ENCODE results near the gene LRRC7. TPM values are rescaled to one million over a fixed set of nuclear protein-coding genes. Genes with fewer than 3 reads are reported as not detected.
A peak's percentile ranks its signal among the peaks of the same experiment; 100 is the strongest.

The LRRC7 gene
- 0.05 TPM in 1 of 2 replicates, not detected in the other for total RNA-seq

- no peak for DNase-seq (ENCODE audit: low read depth)
These were observed at the start of gene LRRC7 for GRCh38 chr1:69567652-69568420. Gene LRRC7, plus strand, starts transcription at chr1:69567922. Its CDS starts 718 bp downstream, at chr1:69568640.

- no peak for DNase-seq (ENCODE audit: low read depth)
These were observed 48.7 kb upstream of the LRRC7 start for GRCh38 chr1:69519006-69519405.

- DNase-seq (ENCODE audit: low read depth) = no peak
These were observed 47.4 kb upstream of the LRRC7 start for GRCh38 chr1:69520326-69520725.

GRCh38 chr1:69523032-69523431 lies 44.7 kb upstream of the LRRC7 start:
- DNase-seq (ENCODE audit: low read depth) = peak; percentile 59

DNA sequence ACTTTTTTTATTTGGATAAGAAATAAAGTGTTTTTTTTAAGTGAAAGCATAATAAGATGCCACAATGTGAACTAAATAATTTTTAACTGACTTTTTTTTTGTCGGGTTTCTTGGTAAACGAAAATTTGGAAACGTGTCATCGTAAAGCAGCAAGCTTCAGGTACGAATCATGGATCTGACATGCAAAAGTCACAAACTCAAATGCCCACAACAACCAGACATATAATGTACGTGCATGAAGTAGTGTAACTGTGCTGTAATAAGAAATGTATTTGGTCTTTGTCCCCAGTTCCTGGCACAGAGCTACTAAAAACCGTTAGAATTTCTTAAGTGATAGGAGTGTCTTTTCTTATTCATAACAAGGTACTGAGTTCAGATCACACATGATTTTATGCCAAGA lies 44.3 kb upstream of the LRRC7 start:
- DNase-seq (ENCODE audit: low read depth) = no peak

- DNase-seq (ENCODE audit: low read depth) = peak; percentile 22
These were observed 43.7 kb upstream of the LRRC7 start for GRCh38 chr1:69524015-69524414.

- no peak for DNase-seq (ENCODE audit: low read depth)
These were observed 40.4 kb upstream of the LRRC7 start for GRCh38 chr1:69527273-69527672.

DNA sequence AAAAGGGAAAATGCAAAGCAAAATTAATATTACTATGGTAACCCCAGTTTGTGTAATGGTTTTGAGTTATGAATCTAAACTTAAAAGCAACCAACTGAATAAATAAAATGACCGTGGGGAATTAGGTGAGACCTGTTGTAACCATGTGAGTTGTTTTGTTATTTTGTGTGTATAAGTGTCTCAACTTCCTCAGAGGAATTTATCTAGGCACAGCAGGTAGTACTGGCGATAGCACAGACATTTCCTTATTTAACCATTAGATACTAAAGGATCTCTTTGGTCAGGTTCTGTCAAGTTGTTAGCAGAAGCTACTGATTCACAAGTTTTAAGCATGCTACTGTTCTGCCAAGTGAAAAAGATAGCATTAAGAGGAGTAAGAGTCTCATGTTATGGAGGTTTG lies 39.3 kb upstream of the LRRC7 start:
- no peak for DNase-seq (ENCODE audit: low read depth)

GRCh38 chr1:69533343-69533742 lies 34.4 kb upstream of the LRRC7 start:
- DNase-seq (ENCODE audit: low read depth) = peak; percentile 31

DNA sequence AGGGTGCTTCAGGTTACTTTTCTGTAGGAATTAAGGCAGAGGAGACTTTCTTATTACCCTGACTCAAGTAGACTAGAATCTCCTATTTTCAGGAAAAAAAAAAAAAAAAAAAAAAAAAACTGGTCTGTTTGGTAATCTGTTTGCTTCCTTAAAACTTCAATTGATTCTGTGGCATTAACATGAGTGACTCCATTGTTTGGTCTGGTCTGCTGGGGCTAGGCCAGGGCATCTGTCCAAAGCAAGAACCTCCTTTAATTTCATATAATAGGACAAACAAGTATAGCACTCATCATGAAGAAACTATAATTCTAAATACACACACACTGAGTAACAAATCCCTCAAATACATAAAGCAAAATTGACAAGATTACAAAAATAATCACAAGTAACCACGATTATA lies 32.9 kb upstream of the LRRC7 start:
- DNase-seq (ENCODE audit: low read depth) = no peak

- DNase-seq (ENCODE audit: low read depth) = no peak
These were observed 32.2 kb upstream of the LRRC7 start for GRCh38 chr1:69535490-69535889.

- DNase-seq (ENCODE audit: low read depth) = no peak
These were observed 27.7 kb upstream of the LRRC7 start for GRCh38 chr1:69540052-69540451.

- DNase-seq (ENCODE audit: low read depth) = no peak
These were observed 16.0 kb upstream of the LRRC7 start for GRCh38 chr1:69551476-69552324.

- no peak for DNase-seq (ENCODE audit: low read depth)
These were observed 14.0 kb upstream of the LRRC7 start for GRCh38 chr1:69553726-69554125.

- DNase-seq (ENCODE audit: low read depth) = no peak
These were observed 876 bp downstream of the LRRC7 start for GRCh38 chr1:69568421-69569174.

GRCh38 chr1:69569175-69569541 lies 1.4 kb downstream of the LRRC7 start:
- no peak for DNase-seq (ENCODE audit: low read depth)

DNA sequence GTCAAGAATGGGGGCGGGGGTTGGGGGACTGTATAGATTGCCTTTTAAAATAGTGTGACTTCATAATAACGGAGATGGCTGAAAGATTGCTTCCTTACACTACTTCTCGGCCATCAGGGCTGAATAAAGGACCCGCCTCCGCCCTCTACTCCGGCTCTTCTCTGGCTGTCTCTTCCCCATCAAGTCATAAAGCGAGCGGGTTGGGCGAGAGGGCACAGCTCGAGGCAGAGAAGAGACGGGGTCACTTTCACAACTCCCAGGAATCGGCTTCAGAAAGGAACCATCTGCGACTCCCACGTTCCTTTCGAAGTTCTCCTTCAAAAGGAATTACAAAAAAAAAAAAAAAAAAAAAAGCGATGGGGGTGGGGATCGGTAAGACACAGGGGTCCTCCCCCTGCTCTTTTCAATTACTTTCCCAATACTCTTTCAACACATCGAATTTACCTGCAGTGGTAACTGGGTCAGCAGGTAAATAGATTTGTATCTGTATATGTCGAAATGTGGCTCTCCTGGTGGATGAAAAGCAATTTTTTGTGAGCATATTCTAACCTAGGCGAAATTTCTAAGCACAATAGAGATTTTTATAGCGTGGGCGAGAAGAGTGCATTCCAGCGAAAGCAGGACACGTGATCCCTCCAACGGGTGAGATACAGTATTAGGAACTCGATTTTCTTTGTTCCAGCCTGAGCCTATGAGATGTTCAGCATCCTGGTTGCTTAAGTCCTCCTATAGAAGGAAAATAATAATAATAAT lies 2.0 kb downstream of the LRRC7 start:
- DNase-seq (ENCODE audit: low read depth) = peak; percentile 21

DNA sequence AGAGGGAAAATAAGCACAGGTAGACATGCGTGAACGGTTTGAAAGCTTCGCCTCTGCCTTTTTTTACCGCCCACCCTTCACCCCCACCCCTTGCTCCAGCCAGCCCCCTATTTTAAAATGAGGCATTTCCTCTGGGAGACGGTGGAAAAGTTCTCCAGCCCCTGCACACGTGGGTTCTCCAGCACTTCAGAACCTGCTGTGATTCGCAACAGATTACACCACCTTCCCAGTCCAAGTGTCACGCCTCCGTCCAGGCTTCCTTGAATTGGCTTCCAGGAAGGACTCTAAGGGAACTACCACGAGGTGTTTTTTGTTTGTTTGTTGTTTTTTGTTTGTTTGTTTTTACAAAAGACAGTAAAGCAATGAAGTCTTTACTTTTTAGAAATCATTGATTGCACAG lies 2.6 kb downstream of the LRRC7 start:
- DNase-seq (ENCODE audit: low read depth) = peak; percentile 10

DNA sequence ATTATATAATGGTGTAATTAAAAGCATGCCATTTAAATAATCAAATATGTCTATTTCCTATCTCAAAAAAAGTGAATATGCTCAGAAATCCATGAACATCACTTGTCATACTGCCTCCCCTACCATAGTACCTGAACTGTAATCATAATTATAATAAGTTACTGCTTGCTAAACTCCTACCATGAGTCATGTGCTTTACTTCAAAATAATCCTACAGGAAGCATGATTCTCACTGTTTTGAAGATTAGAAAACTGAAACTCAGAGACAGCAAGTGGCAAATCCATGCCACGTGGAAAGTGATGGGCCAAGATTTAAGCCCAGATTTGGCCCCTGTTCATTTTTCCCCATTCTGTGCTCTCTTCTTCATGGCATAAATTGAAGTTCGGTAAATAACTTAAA lies 5.2 kb downstream of the LRRC7 start:
- DNase-seq (ENCODE audit: low read depth) = no peak

DNA sequence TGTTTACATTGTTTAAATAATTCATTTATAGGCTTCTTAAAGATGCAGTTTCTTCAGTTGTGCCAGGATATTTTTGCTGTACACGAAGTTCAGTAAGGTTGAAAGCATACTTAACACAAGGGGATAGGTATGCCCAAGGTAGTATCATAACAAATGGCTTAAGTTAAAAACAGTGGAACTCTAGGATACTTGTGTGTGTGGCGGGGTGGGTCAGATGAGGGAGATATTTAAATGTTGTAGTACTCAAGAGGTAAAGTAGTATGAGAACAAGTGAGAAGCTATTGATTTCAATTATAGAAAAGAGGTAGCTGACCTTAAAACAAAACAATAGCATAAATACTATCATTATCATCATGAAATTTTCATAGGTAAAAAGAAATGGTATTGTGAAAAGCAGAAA lies 6.2 kb downstream of the LRRC7 start:
- DNase-seq (ENCODE audit: low read depth) = no peak

DNA sequence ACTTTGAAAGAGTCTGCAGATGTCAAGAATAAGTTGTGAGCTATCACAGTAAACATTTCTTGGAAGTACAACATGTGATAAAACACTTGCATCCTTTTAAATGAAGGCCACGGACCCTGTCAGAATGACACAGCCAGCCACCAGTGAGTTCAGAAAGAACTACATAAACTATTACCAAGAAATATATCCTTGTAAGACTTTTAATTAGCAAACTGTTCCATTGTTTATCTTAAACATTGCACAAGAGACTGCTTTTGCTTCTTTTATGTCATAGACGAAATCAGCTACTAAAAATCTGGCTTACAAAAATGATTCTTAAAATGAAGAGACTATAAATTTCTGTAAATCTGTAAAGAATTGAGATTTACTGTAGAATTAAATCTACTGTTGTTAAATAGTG lies 17.9 kb downstream of the LRRC7 start:
- no peak for DNase-seq (ENCODE audit: low read depth)

- DNase-seq (ENCODE audit: low read depth) = no peak
These were observed 19.7 kb downstream of the LRRC7 start for GRCh38 chr1:69587391-69587790.

Data from renal cortical epithelial cell (primary cell).